ENCODE measurements around the gene ZNF761. TPM values are rescaled to one million over a fixed set of nuclear protein-coding genes. Genes with fewer than 3 reads are reported as not detected.
A peak's percentile ranks its signal among the peaks of the same experiment; 100 is the strongest.

The ZNF761 gene
- total and polyA plus RNA-seq, 2 of the 13 experiments (the other 11 are each of a cell fraction or from before 2014, with no cell fraction given), result 11.6 to 16.2 TPM

DNA sequence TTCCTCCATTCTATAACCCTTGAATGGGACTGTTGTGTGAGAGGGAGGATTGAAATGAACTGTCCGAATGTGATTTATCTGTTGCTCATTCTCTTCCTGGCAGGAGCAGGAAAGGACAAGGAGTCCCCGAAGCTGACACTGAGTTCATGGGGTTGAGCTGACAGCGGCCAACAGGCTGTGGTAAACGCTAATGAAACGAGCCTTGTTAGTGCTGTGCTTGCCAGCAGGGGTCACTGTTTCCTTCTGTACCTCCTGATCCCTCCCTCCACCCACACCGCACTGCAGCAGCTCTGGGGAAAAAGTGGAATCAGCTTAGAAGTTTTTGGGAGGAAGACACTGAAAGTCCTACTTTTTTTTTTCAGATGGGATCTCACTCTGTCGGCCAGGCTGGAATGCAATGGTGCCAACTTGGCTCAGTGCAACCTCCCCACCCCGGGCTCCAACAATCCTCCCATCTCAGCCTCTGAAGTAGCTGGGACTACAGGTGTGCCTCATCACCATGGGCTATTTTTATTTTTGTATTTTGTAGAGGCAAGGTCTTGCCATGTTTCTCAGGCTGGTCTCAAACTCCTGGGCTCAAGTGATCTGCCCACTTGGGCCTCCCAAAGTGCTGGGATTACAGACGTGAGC lies 6.7 kb upstream of the ZNF761 start (continued):
- TF ChIP-seq, protein P1, sequence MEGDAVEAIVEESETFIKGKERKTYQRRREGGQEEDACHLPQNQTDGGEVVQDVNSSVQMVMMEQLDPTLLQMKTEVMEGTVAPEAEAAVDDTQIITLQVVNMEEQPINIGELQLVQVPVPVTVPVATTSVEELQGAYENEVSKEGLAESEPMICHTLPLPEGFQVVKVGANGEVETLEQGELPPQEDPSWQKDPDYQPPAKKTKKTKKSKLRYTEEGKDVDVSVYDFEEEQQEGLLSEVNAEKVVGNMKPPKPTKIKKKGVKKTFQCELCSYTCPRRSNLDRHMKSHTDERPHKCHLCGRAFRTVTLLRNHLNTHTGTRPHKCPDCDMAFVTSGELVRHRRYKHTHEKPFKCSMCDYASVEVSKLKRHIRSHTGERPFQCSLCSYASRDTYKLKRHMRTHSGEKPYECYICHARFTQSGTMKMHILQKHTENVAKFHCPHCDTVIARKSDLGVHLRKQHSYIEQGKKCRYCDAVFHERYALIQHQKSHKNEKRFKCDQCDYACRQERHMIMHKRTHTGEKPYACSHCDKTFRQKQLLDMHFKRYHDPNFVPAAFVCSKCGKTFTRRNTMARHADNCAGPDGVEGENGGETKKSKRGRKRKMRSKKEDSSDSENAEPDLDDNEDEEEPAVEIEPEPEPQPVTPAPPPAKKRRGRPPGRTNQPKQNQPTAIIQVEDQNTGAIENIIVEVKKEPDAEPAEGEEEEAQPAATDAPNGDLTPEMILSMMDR (CRISPR knock-in tag; IDR thresholded peaks at IDR 0.05), result peak; percentile 94
- TF ChIP-seq SALL1 (CRISPR knock-in tag; IDR thresholded peaks at IDR 0.05) (peak; percentile 38), ZNF792 (CRISPR knock-in tag; IDR thresholded peaks at IDR 0.05) (no peak), SAP130 (CRISPR knock-in tag; IDR thresholded peaks at IDR 0.05; ENCODE audit: low read depth) (peak; percentile 48; the same call in 1 of the 2 replicates), CC2D1A (CRISPR knock-in tag; IDR thresholded peaks at IDR 0.05) (0 out of 2 replicates have a peak, but pooled peaks have one; percentile 54), KDM2A (CRISPR knock-in tag; IDR thresholded peaks at IDR 0.05; ENCODE audit: borderline replicate concordance, low read depth) (peak; percentile 39; the same call in 1 of the 2 replicates), STAG1 (CRISPR knock-in tag; IDR thresholded peaks at IDR 0.05) (peak; percentile 89), ZNF550 (CRISPR knock-in tag; IDR thresholded peaks at IDR 0.05; ENCODE audit: borderline replicate concordance) (no peak), FOXO1 (CRISPR knock-in tag; IDR thresholded peaks at IDR 0.05) (0 out of 2 replicates have a peak, but pooled peaks have one; percentile 12), GTF3A (CRISPR knock-in tag; conservative IDR thresholded peaks at IDR 0.05) (no peak), MXI1 (IDR thresholded peaks at IDR 0.05; ENCODE audit: borderline replicate concordance, low read depth, low read length) (no peak; the same call in 2 of the 3 replicates), FOXC1 (CRISPR knock-in tag; IDR thresholded peaks at IDR 0.05; ENCODE audit: borderline replicate concordance) (peak; percentile 50; the same call in 1 of the 2 replicates), MIXL1 (CRISPR knock-in tag; IDR thresholded peaks at IDR 0.05) (peak; percentile 70), CBX5 (CRISPR knock-in tag; IDR thresholded peaks at IDR 0.05; ENCODE audit: borderline replicate concordance) (0 out of 2 replicates have a peak, but pooled peaks have one; percentile 31), FOXA1 (IDR thresholded peaks at IDR 0.05) (no peak), FOXA1 (CRISPR knock-in tag; IDR thresholded peaks at IDR 0.05) (0 out of 2 replicates have a peak, but pooled peaks have one; percentile 12)
- TF ChIP-seq, protein P2, sequence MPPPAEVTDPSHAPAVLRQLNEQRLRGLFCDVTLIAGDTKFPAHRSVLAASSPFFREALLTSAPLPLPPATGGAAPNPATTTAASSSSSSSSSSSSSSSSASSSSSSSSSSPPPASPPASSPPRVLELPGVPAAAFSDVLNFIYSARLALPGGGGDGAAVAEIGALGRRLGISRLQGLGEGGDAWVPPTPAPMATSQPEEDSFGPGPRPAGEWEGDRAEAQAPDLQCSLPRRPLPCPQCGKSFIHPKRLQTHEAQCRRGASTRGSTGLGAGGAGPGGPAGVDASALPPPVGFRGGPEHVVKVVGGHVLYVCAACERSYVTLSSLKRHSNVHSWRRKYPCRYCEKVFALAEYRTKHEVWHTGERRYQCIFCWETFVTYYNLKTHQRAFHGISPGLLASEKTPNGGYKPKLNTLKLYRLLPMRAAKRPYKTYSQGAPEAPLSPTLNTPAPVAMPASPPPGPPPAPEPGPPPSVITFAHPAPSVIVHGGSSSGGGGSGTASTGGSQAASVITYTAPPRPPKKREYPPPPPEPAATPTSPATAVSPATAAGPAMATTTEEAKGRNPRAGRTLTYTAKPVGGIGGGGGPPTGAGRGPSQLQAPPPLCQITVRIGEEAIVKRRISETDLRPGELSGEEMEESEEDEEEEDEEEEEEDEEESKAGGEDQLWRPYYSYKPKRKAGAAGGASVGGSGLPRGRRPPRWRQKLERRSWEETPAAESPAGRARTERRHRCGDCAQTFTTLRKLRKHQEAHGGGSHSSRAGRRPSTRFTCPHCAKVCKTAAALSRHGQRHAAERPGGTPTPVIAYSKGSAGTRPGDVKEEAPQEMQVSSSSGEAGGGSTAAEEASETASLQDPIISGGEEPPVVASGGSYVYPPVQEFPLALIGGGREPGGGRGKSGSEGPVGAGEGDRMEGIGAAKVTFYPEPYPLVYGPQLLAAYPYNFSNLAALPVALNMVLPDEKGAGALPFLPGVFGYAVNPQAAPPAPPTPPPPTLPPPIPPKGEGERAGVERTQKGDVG (CRISPR knock-in tag; IDR thresholded peaks at IDR 0.05; ENCODE audit: borderline replicate concordance), result no peak
- TF ChIP-seq, protein P3, sequence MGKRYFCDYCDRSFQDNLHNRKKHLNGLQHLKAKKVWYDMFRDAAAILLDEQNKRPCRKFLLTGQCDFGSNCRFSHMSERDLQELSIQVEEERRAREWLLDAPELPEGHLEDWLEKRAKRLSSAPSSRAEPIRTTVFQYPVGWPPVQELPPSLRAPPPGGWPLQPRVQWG (CRISPR knock-in tag; IDR thresholded peaks at IDR 0.05; ENCODE audit: borderline replicate concordance, low read depth), result no peak
- TF ChIP-seq, protein P4, sequence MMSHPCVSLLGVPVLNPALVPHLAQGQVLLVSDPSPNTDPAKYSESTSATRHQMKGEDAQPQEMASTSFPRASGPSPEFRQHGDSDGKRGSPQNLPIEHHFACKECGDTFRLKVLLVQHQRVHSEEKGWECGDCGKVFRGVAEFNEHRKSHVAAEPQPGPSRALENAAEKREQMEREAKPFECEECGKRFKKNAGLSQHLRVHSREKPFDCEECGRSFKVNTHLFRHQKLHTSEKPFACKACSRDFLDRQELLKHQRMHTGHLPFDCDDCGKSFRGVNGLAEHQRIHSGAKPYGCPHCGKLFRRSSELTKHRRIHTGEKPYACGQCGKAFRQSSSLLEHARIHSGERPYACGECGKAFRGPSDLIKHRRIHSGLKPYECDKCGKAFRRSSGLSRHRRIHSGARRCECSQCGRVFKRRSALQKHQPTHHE (CRISPR knock-in tag; IDR thresholded peaks at IDR 0.05; ENCODE audit: borderline replicate concordance), result no peak
- TF ChIP-seq, protein P5, sequence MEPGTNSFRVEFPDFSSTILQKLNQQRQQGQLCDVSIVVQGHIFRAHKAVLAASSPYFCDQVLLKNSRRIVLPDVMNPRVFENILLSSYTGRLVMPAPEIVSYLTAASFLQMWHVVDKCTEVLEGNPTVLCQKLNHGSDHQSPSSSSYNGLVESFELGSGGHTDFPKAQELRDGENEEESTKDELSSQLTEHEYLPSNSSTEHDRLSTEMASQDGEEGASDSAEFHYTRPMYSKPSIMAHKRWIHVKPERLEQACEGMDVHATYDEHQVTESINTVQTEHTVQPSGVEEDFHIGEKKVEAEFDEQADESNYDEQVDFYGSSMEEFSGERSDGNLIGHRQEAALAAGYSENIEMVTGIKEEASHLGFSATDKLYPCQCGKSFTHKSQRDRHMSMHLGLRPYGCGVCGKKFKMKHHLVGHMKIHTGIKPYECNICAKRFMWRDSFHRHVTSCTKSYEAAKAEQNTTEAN (CRISPR knock-in tag; conservative IDR thresholded peaks at IDR 0.05), result no peak
- TF ChIP-seq, protein P6, sequence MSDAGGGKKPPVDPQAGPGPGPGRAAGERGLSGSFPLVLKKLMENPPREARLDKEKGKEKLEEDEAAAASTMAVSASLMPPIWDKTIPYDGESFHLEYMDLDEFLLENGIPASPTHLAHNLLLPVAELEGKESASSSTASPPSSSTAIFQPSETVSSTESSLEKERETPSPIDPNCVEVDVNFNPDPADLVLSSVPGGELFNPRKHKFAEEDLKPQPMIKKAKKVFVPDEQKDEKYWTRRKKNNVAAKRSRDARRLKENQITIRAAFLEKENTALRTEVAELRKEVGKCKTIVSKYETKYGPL (CRISPR knock-in tag; IDR thresholded peaks at IDR 0.05), result no peak

Measured in HepG2 (cell line).